Brain microvascular endothelial cell (primary cell): ENCODE data around the gene TFCP2L1.

Experiments
- DNase-seq: peaks from one replicate; pipeline ENCODE4 v3.0.0-alpha.2; 2020
- H3K27ac ChIP-seq: fragments of 250-450 bp; sonication (Bioruptor Pico); 2 replicates; pipeline ENCODE4 v1.5.1; 2020; ENCODE audit warnings: mild to moderate bottlenecking, moderate library complexity
- H3K27me3 ChIP-seq: fragments of 250-450 bp; sonication (Bioruptor Pico); replicated peaks from 2 replicates; pipeline ENCODE4 v1.5.1; 2020; ENCODE audit warnings: mild to moderate bottlenecking
- H3K36me3 ChIP-seq: fragments of 250-450 bp; sonication (Bioruptor Pico); replicated peaks from 2 replicates; pipeline ENCODE4 v1.5.1; 2020; ENCODE audit warnings: mild to moderate bottlenecking
- H3K4me3 ChIP-seq: 2 replicates; pipeline ENCODE4 v1.5.1; 2011; ENCODE audit warnings: low read depth, mild to moderate bottlenecking, control low read depth, low read length, moderate library complexity
- in situ Hi-C: cut with HindIII; loops from 2 replicates; pipeline ENCODE4 v1.10.0; 2017; ENCODE audit warnings: low sequenced_read_pairs, low pct_ligation_motif_present
- TF ChIP-seq, protein P1 (sequence below): IDR thresholded peaks from 2 replicates; pipeline ENCODE4 v1.5.1; 2011; ENCODE audit warnings: low read depth, mild to moderate bottlenecking, moderate library complexity, low read length, control low read depth, inconsistent platforms; ENCODE audit errors: missing control alignments

The TFCP2L1 gene

DNA sequence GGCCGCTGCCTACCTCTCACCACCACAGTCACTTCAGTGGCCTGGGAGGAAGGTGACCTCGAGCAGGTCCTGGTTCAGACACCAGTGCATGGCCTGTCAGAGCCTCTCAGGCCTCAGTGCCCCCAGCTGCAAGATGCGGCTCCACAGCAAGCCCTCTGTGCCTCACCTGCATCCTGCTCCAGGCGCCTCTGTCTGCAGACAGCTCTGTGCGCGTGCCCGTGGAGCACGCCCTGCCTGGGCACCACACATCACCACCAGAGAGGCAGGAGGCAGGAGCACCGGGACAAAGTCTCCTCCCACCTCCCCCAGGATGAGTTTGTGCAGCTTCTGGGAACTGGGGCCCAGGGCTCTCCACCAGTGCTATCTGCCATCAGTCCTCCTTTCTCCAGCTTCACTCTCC is 98.7 kb downstream of the TFCP2L1 start:
- DNase-seq, result no peak
- TF ChIP-seq, protein P1, sequence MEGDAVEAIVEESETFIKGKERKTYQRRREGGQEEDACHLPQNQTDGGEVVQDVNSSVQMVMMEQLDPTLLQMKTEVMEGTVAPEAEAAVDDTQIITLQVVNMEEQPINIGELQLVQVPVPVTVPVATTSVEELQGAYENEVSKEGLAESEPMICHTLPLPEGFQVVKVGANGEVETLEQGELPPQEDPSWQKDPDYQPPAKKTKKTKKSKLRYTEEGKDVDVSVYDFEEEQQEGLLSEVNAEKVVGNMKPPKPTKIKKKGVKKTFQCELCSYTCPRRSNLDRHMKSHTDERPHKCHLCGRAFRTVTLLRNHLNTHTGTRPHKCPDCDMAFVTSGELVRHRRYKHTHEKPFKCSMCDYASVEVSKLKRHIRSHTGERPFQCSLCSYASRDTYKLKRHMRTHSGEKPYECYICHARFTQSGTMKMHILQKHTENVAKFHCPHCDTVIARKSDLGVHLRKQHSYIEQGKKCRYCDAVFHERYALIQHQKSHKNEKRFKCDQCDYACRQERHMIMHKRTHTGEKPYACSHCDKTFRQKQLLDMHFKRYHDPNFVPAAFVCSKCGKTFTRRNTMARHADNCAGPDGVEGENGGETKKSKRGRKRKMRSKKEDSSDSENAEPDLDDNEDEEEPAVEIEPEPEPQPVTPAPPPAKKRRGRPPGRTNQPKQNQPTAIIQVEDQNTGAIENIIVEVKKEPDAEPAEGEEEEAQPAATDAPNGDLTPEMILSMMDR, result no peak
- in situ Hi-C loops, result no loop called here
- no peak overlapping the region for H3K27ac ChIP-seq
- H3K27me3 ChIP-seq, result no peaks in the 10 kb centered on the region
- H3K4me3 ChIP-seq, result no peak overlapping the region
- no peaks in the 10 kb centered on the region for H3K36me3 ChIP-seq

DNA sequence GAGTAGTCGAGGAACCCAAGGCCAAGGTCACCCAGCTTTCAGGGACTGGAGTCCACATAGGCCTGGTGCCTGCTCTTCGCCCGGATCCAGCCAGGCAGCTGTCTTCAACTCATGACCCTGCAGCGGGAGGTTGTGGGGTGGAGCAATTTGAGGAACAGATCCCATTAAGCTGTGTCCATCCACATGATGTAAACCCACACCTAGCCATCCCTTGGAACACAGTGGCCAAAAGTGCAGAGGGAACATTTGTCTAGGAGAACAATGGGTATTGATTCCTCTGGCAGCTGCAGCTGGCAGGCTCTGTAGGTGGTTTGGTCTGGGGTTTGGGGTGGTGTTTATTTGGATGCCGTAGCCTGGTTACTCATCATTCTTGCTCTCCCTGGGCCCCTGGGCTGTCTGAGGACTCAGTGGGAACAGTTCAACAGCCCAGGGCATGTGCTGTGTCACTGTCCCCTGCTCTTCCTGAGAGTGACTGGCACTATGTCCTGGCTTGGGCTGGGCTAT is 99.4 kb downstream of the TFCP2L1 start:
- in situ Hi-C loops, result no loop called here

DNA sequence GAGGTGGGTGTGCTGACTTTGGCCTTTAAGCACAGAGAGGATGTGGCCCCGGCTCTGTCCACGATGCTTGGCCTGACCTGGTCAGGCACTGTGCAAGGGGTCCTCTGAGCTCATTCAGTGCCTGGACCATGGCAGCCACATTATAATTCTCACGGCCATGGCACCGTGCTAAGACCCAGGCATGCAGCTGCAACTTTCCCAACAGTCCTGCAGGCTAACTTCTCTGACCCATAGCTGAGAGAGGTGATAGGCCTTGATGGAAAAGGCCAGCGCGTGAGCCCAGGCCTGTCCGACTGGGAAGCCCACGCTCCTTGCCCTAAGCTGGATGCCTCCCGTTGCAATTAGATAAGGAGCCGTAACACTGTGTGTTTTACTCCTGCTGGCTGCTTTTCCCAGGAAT is 99.9 kb downstream of the TFCP2L1 start:
- Histone ChIP-seq H3K27me3 (no peaks in the 10 kb centered on the region), H3K27ac (no peak overlapping the region), H3K36me3 (no peaks in the 10 kb centered on the region), H3K4me3 (no peak overlapping the region)
- TF ChIP-seq, protein P1, result no peak
- in situ Hi-C loops, result no loop called here
- no peak for DNase-seq

More for the DNA sequence above, 99.4 kb downstream of the TFCP2L1 start:
- TF ChIP-seq, protein P1, result no peak
- H3K27ac ChIP-seq, result no peak overlapping the region
- no peak for DNase-seq
- no peaks in the 10 kb centered on the region for H3K36me3 ChIP-seq
- H3K27me3 ChIP-seq, result no peaks in the 10 kb centered on the region
- H3K4me3 ChIP-seq, result no peak overlapping the region

GRCh38 chr2:121184248-121184862 is 100.6 kb downstream of the TFCP2L1 start:
- Histone ChIP-seq H3K4me3 (no peak overlapping the region), H3K27me3 (no peaks in the 10 kb centered on the region), H3K36me3 (no peaks in the 10 kb centered on the region), H3K27ac (no peak overlapping the region)
- DNase-seq, result no peak
- TF ChIP-seq, protein P1, result no peak
- in situ Hi-C loops, result no loop called here

GRCh38 chr2:121182520-121182919 is 102.5 kb downstream of the TFCP2L1 start:
- TF ChIP-seq, protein P1, result no peak
- no peaks in the 10 kb centered on the region for H3K36me3 ChIP-seq
- no peaks in the 10 kb centered on the region for H3K27me3 ChIP-seq
- no peak for DNase-seq
- in situ Hi-C loops, result no loop called here
- no peak overlapping the region for H3K27ac ChIP-seq
- no peak overlapping the region for H3K4me3 ChIP-seq

- DNase-seq, result no peak
- in situ Hi-C loops, result no loop called here
- H3K27ac ChIP-seq, result no peak overlapping the region
These were observed 105.5 kb downstream of the TFCP2L1 start for GRCh38 chr2:121179467-121179866.

More at GRCh38 chr2:121179467-121179866, 105.5 kb downstream of the TFCP2L1 start:
- TF ChIP-seq, protein P1, result no peak
- Histone ChIP-seq H3K4me3 (no peak overlapping the region), H3K27me3 (no peaks in the 10 kb centered on the region), H3K36me3 (no peaks in the 10 kb centered on the region)
